HG03460 (cell line): ENCODE results near the gene POPDC2.

ENCODE experiments used
- ATAC-seq: cut with Tn5 transposase; IDR thresholded peaks from one replicate; pipeline ENCODE4 v1.9.1; 2021; ENCODE audit not compliant: unreplicated experiment

The POPDC2 gene

DNA sequence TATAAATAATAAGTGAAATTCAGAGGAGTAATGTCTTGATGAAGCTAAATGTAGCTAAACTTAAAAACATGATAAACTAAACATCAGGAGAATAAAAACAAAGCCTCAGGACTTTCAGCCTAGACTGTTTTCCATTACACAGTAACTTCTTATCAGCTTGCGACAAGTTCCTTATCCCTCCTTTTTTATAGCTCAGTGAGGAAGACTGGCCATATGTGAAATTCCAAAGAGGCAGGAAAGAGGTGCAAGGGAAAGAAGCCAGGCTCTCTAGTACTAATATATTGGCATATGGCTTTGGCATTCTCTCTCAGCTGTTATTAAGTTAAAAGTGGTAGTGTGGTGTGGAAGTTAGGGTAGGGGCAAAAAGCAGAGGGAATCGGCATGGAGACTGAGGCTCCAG is 12.4 kb upstream of the POPDC2 start:
- no peak for ATAC-seq

- no peak for ATAC-seq
Measured at GRCh38 chr3:119669906-119670570, 9.6 kb upstream of the POPDC2 start.

DNA sequence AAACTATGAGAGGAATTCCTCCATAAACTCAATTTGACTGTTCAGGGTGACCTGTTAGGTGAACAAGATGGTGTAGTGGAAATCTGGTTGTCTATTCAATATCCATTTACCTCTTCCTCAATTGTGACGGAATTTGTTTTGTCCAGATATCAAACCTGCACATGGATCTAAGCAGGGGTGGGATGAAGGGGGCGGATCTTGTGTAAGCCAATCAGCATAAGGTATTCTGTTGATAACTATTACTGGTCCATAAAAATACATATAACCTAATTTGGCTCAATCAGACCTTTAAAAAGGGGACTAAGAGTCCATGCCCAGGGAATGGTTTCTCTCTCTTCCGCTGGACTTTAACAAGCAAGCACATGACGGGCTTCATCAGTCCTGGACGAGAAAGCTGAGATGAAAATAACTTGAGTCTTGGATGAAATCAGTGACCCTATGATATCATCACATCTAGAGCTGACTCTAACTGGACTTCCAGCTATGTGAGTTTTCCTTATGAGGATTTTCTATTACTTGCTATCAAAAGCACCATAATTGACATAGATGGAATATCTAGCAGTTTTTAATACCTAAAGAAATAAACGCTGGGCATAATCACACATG is 5.7 kb upstream of the POPDC2 start:
- ATAC-seq: no peak

GRCh38 chr3:119664850-119665379 is 4.5 kb upstream of the POPDC2 start:
- no peak for ATAC-seq

GRCh38 chr3:119664370-119664769 is 4.0 kb upstream of the POPDC2 start:
- ATAC-seq: no peak

DNA sequence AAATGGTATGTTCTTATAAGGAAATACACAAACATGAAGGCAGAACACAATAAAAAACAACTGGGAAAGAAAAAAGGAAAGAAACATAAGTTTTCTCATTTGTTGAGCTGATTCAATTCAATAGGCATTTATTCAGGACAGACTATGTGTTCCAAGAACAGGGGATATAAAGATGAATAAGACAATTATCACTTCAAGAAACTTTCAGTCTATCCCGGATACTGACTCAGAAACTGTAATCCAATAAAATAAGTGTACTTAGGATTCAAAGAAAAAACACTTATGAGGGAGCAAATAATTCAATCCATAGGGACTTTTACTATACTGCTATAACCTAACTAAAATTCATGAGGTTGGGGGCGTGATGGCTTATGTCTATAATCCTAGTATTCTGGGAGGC is 3.5 kb upstream of the POPDC2 start:
- ATAC-seq: no peak

DNA sequence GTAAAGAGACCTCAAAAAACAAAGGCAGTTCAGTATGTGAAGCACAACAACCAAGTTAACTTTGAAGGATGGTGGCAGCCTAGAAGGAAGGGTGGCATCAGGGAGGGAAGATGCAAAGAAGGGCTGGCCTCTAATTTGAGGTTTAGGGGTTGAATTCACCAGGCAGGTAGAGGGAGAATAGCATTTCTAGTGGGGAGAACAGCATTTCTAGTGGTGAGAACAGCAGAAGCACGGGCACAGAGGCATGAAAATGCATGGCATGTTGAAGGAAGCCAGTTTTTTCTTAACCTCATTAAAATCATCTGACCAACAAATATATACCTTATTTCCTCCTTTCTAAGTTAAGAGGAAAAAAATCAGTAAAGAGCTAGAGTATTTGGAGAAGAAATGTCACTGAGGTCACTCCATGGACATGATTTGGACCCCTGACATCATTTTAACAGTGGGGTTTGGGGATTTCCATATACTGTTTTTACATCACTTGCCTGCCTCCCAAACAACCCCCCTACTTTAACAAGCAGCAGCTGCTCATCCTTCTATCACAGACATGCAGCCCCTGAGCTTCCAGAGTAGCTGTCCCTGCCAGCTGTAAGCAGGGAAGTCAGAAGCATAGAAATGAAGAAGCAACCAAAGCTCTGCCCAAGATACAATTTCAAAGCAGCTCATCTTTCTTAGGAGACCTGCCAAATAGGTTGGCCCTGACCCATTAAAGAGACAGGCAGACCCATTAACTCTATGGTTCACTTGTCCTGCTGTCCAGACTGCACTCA is 2.4 kb upstream of the POPDC2 start:
- no peak for ATAC-seq

GRCh38 chr3:119659606-119660291 is 640 bp downstream of the POPDC2 start:
- ATAC-seq: no peak

GRCh38 chr3:119658994-119659393 is 1.4 kb downstream of the POPDC2 start:
- no peak for ATAC-seq

DNA sequence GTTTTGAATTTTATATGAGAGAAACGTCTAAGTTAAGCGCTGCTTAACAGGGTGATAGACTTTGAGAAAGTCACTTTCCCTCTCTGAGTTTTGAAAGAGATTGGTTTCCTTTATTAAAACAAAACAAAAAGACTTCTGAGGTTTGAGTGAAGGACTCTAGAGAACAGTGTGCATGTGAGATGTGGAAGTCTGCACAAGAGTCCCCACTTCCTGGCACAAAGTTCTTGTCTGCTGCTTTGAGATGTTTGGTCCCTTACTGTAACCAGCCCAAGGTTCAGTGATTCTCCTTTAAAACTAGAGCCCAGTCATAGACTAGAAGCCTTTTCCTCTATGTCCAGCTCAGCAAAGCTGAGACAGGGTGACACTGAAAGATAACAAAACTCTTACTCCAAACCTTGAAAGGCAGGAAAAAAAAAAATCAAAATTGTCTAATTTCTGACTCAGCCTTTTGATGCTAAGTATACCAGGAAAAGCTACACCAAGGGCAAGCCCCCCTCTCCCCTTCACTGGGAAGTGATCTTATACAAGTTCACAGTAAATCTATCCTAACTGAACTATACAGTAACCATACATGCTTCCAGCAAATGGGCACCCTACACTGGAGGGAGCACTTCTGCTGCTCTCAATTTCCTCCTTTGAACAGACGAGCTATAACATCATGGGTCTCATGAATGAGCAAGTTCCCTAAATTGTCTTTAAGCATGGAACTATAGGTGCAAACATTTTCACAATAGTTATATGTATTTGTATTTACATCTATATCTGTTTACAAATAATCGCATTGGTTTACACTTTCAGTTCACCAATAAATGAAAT is 2.3 kb downstream of the POPDC2 start:
- ATAC-seq: no peak

- ATAC-seq: no peak
Measured at GRCh38 chr3:119653876-119654275, 6.5 kb downstream of the POPDC2 start.

DNA sequence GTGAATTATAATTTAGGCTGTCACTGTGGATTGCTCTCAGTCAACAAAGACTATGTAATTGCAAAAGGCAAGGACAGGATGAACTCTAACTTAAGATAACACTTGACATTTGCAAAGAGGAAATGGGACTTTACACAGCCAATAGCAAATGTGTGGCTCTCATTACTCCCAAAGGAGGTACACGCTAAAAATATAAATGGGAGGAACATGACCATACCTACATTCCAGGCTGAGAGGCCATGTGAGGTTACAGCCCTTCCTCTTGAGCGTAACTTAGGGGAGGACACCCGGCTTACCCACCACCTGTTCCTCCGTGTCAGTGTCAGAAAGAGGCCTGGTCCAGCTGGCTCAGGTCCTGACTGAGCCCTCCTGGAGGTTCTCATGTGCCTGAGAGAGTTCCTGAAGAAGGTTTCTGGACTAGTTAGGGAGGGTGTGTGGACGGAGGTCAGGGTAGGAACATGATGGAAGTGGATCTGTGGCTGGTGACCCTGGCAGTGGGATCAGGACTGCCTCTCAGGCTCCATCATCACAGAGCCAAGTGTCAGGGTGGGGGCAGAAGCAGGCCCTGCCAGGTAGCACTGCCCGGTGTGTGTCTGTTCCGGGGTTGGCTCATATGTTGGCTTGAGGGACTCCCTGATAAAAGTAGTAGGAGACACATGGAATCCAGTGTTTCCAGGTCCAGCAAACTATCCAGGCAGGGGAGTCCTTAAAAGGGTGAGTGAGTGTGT is 7.9 kb downstream of the POPDC2 start:
- no peak for ATAC-seq

DNA sequence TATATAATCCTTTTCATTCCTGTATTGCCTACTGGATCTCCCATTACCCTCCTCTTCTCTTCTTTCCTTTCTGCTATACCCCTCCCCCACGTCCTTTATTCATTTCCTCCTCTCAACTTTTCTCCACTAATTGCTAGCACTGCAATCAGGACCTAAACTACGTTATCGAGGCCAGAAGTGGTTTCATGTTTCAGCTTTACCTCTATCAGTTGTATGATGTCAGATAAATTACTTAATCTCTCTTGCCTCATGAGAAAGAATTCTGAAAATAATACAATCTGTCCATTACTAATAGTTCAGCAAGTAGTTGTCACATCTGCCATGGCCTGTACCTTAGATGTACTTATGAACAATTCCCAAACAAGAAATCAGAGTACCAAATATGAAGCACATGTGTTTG is 10.6 kb downstream of the POPDC2 start:
- ATAC-seq: no peak

DNA sequence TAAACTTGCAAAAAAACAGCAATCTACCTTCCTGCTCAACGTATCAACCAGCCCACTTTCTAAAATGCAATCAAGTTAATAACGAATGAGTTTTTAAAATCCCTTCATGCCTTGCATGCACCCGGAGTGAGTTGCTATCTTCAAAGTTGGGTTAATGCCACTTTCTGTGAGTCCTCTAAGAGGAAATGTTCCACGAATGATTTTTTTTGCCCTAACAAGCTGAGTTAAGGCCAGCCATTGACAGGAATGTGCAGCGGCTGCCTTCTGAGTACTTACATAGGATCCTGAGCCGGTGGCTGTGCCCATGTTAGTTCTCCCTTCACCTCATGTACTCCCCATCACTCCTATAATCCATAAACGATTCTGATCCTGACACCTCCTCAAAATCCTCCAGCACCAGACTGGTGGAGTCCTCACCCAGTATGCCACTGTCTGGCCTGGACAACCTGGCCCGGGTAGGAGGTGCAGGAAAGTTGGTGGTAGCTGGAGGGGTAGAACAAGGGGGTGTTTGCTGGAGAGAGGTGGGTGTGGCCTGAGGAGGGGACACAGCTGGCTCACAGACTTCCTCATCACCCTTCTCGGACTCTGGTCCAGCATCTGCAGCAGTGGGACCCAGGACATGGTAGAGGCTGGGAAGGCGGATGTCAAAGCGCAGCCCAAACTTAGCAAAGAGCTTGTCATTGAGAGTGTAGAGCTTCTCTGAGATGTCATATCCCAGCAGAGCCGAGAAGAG is 12.4 kb downstream of the POPDC2 start:
- no peak for ATAC-seq

DNA sequence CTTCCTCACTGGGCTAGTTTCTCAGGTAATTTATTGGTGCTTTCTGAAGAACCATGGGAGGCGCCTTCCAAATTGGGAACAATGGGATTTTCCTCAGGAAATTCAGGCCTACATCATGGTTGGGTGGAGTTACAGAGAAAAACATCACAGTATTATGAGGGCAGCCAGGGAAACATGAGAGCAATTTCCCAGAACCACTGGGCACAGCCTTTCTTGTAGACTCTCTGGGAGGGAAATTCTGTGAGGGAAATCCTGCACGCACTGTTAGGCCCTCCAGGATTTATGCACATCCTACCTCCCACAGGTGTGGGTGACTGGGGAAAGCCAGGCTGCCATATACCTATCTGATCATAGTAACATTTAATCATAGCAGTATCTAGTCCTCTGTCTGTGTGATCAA is 13.2 kb downstream of the POPDC2 start:
- ATAC-seq: no peak

DNA sequence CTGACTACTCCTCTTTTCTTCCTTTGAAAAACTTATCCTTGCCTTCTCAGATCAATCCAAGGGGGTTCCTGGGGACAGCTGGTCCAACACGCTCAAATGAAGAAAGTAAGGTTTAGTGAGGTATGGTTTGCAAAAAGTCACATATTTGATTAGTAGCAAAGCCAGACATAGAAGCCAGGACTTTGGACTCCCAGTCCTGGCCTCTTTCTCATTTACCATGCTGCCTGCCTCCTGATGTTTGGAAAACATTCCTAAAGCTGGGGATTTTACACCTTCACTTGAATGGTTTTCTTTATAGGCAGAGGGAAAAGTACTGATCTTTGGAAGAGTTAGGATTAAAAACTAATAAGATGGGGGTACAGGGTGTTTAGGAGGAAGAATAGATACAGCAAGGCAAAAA is 14.6 kb downstream of the POPDC2 start:
- no peak for ATAC-seq

DNA sequence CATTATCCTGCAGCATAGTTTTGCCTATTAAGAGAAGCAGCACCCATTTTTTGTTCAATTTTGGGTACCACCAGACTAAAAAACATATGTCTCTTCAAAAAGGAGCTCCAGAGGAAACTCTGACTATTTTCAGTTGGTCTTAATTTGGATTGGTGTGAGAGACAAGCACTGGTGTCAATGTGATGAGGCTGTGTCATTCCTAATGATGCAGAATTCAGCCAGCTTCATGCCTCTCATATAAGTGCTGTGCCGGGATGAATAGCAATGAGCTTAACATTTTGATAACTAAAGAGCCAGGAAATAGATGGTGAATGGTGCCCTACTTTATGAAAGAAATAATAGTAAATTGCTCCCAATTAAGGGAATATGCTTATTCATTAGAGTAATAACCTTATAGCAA is 15.9 kb downstream of the POPDC2 start:
- no peak for ATAC-seq

- ATAC-seq: no peak
Measured at GRCh38 chr3:119643528-119643927, 16.9 kb downstream of the POPDC2 start.

DNA sequence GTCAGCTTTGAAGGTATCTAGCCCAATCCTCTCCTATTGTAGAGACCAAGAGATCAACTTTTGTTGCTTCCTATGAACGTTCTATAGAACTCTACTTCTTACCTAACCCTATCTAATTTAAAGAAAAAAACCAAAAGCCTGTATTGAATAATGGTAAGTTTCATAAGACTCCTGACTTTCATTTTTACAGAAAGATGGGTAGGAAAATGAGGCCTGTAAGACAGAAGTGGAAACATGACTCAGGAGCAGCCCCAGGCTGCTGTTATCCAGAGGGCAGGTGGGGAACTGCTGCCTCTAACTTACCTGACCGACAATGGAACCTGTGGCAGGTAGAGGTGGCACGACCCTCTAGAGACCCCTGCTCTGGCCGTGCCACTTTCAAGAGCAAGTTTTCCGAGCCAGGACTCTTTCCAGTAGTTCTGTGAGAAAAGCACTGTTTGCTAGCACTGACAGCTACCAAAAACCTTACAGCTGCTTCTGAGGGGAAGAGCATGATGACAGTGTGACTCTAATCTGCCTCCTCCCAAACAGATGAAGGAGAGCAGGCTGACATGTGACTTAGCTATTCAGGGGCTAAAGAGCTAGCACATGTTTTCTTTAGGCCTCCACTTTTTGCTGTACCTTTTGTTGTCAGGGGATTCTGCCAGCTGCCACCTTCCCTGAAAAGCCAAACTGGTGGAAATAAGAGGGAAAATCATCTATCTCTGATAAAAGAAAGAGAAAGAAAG is 17.5 kb downstream of the POPDC2 start:
- no peak for ATAC-seq
